Coronary artery (tissue), 2 donors: ENCODE results near the gene YJEFN3.

Source experiments
- DNase-seq: peaks from one replicate; pipeline ENCODE4 v3.0.0-alpha.2; 2017; ENCODE audit warnings: low spot score
- H3K27ac ChIP-seq, 2 donors: fragments of 200-600 bp; sonication (generic); one replicate each; pipeline ENCODE4 v1.5.1; 2016 to 2019
- H3K4me3 ChIP-seq: fragments of 200-600 bp; sonication (generic); 2 replicates; pipeline ENCODE4 v1.5.1; 2016; ENCODE audit warnings: mild to moderate bottlenecking, moderate library complexity
- TF ChIP-seq, protein P1 (sequence below): fragments of 200-600 bp; sonication (generic); IDR thresholded peaks from one replicate; pipeline ENCODE4 v1.5.1; 2019; ENCODE audit warnings: antibody characterized with exemption

The YJEFN3 gene

DNA sequence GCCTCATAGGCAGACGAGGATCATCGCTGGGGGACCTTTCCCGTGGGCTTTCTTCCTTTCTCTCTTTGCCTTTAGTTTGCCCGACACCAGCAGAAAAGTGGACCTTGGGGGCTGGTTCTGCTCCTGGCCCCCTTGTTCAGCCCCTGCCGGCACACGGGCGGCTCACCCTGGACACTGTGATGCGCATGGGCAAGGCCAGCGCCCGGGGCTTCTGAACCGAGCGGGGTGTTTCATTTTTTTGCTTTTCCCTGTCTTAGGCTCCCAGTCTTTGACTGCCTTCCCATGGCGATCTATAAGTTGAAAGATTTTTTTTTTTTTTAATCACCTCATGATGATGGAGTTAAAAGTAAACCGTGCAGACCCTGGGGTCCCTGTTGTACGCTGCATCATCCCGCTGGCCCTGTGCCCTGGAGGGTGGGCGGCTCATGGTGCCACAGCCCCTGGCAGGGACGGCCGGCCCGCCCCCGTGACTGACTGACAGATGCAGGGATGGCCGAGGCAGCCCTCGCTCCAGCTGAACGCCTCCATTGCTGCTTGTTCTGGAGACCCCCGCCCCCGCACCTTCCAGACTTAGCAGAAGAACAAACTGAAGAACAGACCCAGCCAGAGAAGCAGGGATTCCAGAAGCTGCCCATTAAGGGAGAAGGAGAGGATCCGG, 22.9 kb upstream of the YJEFN3 start:
- DNase-seq: no peak
- no peak overlapping the region for H3K4me3 ChIP-seq
- no peak overlapping the region for H3K27ac ChIP-seq
- TF ChIP-seq, protein P1, sequence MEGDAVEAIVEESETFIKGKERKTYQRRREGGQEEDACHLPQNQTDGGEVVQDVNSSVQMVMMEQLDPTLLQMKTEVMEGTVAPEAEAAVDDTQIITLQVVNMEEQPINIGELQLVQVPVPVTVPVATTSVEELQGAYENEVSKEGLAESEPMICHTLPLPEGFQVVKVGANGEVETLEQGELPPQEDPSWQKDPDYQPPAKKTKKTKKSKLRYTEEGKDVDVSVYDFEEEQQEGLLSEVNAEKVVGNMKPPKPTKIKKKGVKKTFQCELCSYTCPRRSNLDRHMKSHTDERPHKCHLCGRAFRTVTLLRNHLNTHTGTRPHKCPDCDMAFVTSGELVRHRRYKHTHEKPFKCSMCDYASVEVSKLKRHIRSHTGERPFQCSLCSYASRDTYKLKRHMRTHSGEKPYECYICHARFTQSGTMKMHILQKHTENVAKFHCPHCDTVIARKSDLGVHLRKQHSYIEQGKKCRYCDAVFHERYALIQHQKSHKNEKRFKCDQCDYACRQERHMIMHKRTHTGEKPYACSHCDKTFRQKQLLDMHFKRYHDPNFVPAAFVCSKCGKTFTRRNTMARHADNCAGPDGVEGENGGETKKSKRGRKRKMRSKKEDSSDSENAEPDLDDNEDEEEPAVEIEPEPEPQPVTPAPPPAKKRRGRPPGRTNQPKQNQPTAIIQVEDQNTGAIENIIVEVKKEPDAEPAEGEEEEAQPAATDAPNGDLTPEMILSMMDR: no peak

- TF ChIP-seq, protein P1: no peak
- DNase-seq: no peak
- Histone ChIP-seq H3K4me3 (no peak overlapping the region), H3K27ac (no peak overlapping the region)
These were observed 22.1 kb upstream of the YJEFN3 start for GRCh38 chr19:19506592-19506991.

- TF ChIP-seq, protein P1: no peak
- H3K27ac ChIP-seq: no peak overlapping the region
- H3K4me3 ChIP-seq: no peak overlapping the region
- no peak for DNase-seq
These were observed 21.4 kb upstream of the YJEFN3 start for GRCh38 chr19:19507354-19507753.

GRCh38 chr19:19508217-19508616, 20.5 kb upstream of the YJEFN3 start:
- Histone ChIP-seq H3K27ac (no peak overlapping the region), H3K4me3 (no peak overlapping the region)
- TF ChIP-seq, protein P1: no peak
- no peak for DNase-seq

DNA sequence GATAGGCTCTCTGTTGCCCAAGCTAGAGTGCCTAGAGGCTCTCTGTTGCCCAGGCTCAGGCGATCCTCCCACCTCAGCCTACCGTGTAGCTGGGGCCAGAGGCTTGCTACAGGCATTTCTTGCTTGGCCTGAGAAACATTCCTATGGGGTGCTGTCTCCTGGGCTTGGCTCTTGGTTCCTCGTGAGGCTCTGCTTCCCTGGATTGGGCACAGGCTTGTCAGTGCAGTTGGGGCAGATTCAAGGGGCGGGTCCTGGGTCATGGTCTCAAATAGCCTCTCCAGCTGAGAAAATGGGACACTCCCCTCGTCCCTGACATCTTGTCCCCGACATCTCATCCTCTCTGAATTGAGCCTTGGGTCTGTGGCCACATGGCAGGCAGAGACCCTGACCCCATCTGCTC, 18.3 kb upstream of the YJEFN3 start:
- TF ChIP-seq, protein P1: no peak
- H3K27ac ChIP-seq: no peak overlapping the region
- no peak overlapping the region for H3K4me3 ChIP-seq
- DNase-seq: no peak

GRCh38 chr19:19513682-19514081, 15.0 kb upstream of the YJEFN3 start:
- DNase-seq: no peak
- Histone ChIP-seq H3K4me3 (peak overlapping the region; percentile 46), H3K27ac (no peak overlapping the region)
- TF ChIP-seq, protein P1: no peak

DNA sequence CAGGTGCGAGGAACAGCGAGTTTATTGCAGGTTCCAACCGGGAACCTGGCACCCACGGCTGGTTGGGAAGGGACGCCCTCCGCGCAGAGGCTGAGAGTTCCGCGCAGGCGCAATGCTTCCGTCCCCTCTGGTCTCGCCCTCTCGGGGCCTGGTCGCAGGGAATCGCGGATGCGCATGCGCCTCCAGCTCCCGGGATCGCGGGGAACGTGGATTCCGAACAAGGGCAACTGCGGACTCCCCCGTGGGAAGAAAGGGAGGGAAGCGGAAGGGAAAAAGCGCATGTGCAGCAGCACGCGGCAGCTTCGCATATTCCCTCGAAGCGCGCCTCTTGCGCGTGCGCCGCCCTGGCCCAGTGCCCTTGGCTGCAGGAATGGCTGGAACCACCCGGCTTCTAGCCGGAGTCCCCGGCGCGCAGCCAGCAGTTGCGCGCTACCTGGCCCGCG, 14.5 kb upstream of the YJEFN3 start:
- no peak overlapping the region for H3K27ac ChIP-seq
- TF ChIP-seq, protein P1: no peak
- peak overlapping the region; percentile 46 for H3K4me3 ChIP-seq
- no peak for DNase-seq
